Loucy (cell line): ENCODE measurements around the gene KDSR.

Experiments used
- CTCF ChIP-seq: fragments of 200-600 bp; sonication (generic); conservative IDR thresholded peaks from 2 replicates; pipeline ENCODE4 v1.5.1; 2014; ENCODE audit warnings: mild to moderate bottlenecking, antibody characterized with exemption, low read length
- EZH2phosphoT487 ChIP-seq: fragments of 200-600 bp; IDR thresholded peaks from 2 replicates; pipeline ENCODE4 v1.6.1; 2018; ENCODE audit warnings: antibody characterized with exemption, mild to moderate bottlenecking, moderate library complexity, borderline replicate concordance

DNA sequence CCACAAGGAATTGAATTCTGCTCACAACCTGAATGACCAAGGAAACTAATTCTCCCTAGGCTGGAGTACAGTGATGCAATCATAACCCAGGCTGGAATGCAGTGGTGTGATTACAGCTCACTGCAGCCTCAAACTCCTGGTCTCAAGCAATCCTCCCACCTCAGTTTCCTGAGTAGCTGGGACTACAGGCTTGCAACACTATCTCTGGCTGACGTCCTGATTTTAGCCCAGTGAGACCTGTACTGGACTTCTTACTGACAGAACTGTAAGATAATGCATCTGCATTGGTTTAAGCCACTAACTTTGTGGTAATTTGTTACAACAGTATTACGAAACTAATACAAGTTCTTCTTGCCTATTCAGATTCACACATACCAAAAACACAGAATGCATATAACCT is 9.5 kb upstream of the KDSR start:
- TF ChIP-seq CTCF = no peak
- TF ChIP-seq EZH2phosphoT487 = no peak
